Activated CD4-positive, alpha-beta memory T cell treated with anti-CD3 and anti-CD28 coated beads, Interleukin-2, amount 10 ng/mL, durations not matched to agents 7 days and 5 days (primary cell): ENCODE data around the gene PRKCA. TPM values are rescaled to one million over a fixed set of nuclear protein-coding genes. Genes with fewer than 3 reads are reported as not detected.

Source experiments
- CTCF ChIA-PET: fragments of 350-600 bp; sonication (Branson Sonifier 250); formaldehyde crosslinking; loops from one replicate; lab custom pipeline; 2021; ENCODE audit warnings: antibody characterized with exemption, inconsistent platforms; lab: Charles Lee
- POLR2A ChIA-PET: fragments of 350-600 bp; sonication (Branson Sonifier 250); formaldehyde crosslinking; loops from one replicate; lab custom pipeline; 2021; ENCODE audit warnings: antibody characterized with exemption; lab: Charles Lee
- DNase-seq: peaks from one replicate; pipeline ENCODE4 v3.0.0-alpha.2; 2020
- H3K27ac Mint-ChIP-seq: one replicate; pipeline ENCODE4 v1.8.0; 2021; ENCODE audit warnings: mild to moderate bottlenecking, mixed read lengths
- H3K27me3 Mint-ChIP-seq: one replicate; pipeline ENCODE4 v1.8.0; 2021; ENCODE audit warnings: mixed read lengths
- H3K36me3 Mint-ChIP-seq: one replicate; pipeline ENCODE4 v1.8.0; 2021; ENCODE audit warnings: low read depth, mixed read lengths
- H3K4me1 Mint-ChIP-seq: one replicate; pipeline ENCODE4 v1.8.0; 2021; ENCODE audit warnings: mixed read lengths
- H3K4me3 Mint-ChIP-seq: one replicate; pipeline ENCODE4 v1.8.0; 2021; ENCODE audit warnings: mild to moderate bottlenecking, mixed read lengths
- H3K9me3 Mint-ChIP-seq: one replicate; pipeline ENCODE4 v1.8.0; 2021; ENCODE audit warnings: mixed read lengths
- total RNA-seq, 2 experiments: library from RNA; stranded (reverse); gene quantifications; one replicate each; pipeline ENCODE4 v1.2.3, GENCODE V29; 2021

The PRKCA gene
- total RNA-seq, 2 experiments from 2014 or later: 57.6 to 61.3 TPM

DNA sequence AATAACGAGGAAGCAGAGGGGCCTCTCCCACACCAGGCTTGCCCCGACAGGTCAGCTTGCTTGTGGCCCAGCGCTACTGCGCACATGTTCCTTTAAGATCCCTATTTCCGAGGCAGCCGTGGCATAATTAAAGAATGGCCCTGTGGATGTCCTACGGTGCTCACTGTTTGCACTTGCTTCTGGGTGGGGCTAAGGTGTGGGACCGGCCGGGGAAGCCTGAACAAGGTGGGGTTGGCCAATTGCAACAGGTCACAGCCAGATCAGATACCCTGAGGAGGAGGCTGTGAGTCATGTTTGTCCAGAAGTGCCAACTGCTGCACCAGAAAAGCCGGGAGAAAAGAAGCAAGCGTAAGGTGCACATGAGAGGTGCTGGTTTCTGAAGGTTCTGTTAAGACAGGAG, 374.0 kb downstream of the PRKCA start:
- H3K36me3 Mint-ChIP-seq: peaks cover 31% of the 10 kb centered on the region
- no peak for DNase-seq
- no peaks in the 10 kb centered on the region for H3K27me3 Mint-ChIP-seq
- ChIA-PET POLR2A (interaction anchor here (1.2 kb wide), 1 partner anchor 21 kb away, joined by 3 read pairs; no protein-coding TSS in a partner anchor), CTCF (no interaction called here)
- H3K4me3 Mint-ChIP-seq: no peak overlapping the region
- no peak overlapping the region for H3K27ac Mint-ChIP-seq
- peaks cover 8% of the 10 kb centered on the region for H3K9me3 Mint-ChIP-seq
- peaks cover 54% of the 10 kb centered on the region for H3K4me1 Mint-ChIP-seq

DNA sequence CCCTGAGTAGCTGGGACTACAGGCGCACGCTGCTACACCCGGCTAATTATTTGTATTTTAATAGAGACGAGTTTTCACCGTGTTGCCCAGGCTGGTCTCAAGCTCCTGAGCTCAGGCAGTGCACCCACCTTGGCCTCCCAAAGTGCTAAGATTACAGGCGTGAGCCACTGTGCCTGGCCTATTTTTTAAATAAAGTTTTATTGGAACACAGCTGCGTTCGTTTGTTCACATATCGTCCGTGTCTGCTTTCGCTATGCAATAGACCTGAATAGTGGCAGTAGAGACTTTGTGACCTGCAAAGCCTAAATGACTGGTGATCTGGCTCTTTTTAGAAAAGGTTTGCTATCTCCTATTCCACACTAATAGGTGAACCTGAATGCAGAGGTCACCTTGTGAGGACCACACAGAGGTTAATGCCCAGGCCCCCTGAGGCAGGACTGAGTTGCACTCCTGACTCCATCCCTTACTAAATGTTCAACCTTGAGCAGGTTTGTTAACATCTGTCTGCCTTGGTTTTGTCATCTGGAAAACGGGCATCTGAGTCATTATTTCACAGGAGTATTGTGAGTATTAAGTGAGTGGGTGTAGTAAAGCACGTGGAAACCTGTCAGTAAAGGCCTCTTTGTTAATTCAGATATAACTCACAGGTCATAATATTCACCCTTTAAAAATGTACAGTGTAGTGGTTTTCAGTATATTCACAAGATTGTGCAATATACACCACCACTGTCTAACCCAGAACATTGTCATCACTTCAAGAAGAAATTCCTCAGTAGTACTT, 375.0 kb downstream of the PRKCA start:
- ChIA-PET CTCF (no interaction called here), POLR2A (no interaction called here)
- Mint-ChIP-seq H3K9me3 (peaks cover 8% of the 10 kb centered on the region), H3K27me3 (no peaks in the 10 kb centered on the region), H3K36me3 (peaks cover 32% of the 10 kb centered on the region), H3K4me3 (no peak overlapping the region), H3K27ac (no peak overlapping the region), H3K4me1 (peaks cover 47% of the 10 kb centered on the region)
- no peak for DNase-seq

DNA sequence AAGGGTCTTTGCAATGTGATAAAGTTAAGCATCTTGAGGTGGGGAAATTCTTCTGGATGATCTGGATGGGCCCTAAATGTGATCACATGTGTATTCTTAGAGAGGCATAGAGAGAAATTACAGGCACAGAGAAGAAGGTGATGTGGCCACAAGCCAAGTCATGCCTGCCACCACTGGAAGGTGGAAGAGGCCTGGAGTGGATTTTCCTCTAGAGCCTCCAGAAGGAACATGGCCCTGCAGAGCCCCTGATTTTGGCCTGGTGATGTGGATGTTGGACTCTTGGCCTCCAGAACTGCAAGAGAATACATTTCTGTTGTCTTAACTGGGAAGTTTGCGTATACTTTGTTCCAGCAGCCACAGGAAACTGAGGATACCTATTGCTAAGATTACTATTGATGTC, 375.6 kb downstream of the PRKCA start:
- no peak overlapping the region for H3K4me3 Mint-ChIP-seq
- no peaks in the 10 kb centered on the region for H3K27me3 Mint-ChIP-seq
- peaks cover 43% of the 10 kb centered on the region for H3K4me1 Mint-ChIP-seq
- POLR2A ChIA-PET: no interaction called here
- CTCF ChIA-PET: no interaction called here
- H3K27ac Mint-ChIP-seq: peak overlapping the region; percentile 21
- peaks cover 8% of the 10 kb centered on the region for H3K9me3 Mint-ChIP-seq
- peaks cover 33% of the 10 kb centered on the region for H3K36me3 Mint-ChIP-seq
- no peak for DNase-seq

DNA sequence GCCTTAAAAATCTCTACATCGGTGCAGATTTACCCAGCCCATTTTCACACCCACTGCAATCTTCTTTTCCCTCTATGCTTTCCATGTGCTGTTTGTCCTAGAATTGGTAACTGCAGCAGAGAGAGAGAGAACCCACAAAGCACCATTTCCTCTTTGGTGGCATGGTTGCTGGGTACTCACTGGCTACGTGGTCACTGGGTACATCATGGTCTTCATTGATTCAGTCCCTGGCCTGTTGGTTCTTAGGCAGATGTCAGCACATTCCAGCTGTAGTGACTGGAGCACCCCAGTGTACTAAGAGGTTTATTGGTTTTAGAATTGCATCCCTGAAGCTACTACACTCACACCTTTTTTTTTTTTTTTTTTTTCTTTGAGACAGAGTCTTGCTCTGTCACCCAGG, 376.4 kb downstream of the PRKCA start:
- POLR2A ChIA-PET: no interaction called here
- Mint-ChIP-seq H3K27me3 (no peaks in the 10 kb centered on the region), H3K27ac (peak overlapping the region; percentile 26)

DNA sequence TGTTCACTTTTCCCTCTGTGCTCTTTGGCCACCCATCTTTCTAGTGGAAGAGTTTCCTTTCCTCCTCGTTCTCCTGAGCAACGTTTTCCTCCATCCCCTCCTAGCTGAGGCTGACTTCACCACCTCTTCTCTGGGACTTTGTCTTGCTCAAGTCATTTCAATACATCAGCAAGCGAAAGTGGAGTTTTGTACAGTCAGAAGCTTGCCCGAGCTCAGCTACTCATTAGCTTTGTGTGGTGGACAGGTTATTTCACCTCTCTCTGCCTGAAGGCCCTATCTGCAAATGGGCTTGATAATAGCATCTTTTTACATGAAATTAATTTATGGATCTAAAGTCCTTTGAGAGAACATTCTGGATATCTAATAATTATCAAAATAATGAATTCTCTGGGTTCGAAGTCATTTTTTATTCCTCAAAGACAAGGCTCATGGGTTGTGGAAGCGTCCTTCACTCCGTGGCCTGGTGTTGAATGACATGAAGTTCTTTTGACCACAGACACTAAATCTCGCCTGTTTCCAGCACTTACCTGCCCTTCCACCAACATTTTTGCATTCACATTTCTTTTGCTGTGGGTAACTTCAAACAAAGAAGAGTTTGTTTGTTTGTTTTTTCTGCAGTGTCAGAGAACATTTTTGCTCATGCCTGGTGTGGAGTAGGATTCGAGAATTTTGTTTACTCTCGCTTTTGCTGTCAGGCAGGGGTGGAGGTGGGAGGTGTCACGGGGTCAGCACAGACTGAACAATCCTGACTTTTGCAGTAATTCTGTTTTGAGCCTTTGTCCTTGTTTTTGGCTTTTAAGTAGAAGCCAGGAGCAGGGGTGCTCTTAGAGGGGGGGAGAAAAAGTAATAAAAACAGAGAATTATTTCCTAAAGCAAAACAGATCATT, 377.5 kb downstream of the PRKCA start:
- H3K36me3 Mint-ChIP-seq: peaks cover 28% of the 10 kb centered on the region
- ChIA-PET POLR2A (no interaction called here), CTCF (interaction anchor here (0.6 kb wide), 1 partner anchor 155 kb away, joined by 3 read pairs; no protein-coding TSS in a partner anchor)
- no peak for DNase-seq
- no peak overlapping the region for H3K27ac Mint-ChIP-seq
- peaks cover 25% of the 10 kb centered on the region for H3K4me1 Mint-ChIP-seq
- no peaks in the 10 kb centered on the region for H3K27me3 Mint-ChIP-seq
- H3K4me3 Mint-ChIP-seq: no peak overlapping the region
- H3K9me3 Mint-ChIP-seq: peaks cover 8% of the 10 kb centered on the region

More for the DNA sequence above, 376.4 kb downstream of the PRKCA start:
- no peak overlapping the region for H3K4me3 Mint-ChIP-seq
- H3K9me3 Mint-ChIP-seq: peaks cover 8% of the 10 kb centered on the region
- H3K36me3 Mint-ChIP-seq: peaks cover 32% of the 10 kb centered on the region
- no peak for DNase-seq
- CTCF ChIA-PET: interaction anchor here (0.6 kb wide), 1 partner anchor 154 kb away, joined by 3 read pairs; no protein-coding TSS in a partner anchor
- peaks cover 35% of the 10 kb centered on the region for H3K4me1 Mint-ChIP-seq

DNA sequence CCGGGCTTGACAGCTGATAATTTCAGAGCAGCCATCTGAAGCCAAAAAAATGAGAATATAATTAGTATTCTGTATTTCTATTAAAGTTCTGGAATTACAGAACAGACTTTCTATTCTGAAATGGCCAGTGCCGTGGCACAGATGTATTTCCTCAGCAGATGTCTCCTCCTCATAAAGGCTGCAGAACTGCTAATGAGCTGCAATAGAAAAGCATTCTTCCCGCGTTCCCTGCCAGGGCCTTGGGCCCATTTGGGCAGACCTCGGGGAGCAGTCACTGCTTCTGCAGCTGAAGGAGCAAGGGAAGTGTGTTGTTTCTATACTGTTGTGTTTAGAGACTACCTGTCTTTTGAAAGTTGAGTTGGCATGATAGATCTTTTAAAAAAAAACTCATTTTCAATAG, 379.9 kb downstream of the PRKCA start:
- Mint-ChIP-seq H3K36me3 (peaks cover 27% of the 10 kb centered on the region), H3K4me1 (peaks cover 21% of the 10 kb centered on the region), H3K9me3 (peaks cover 8% of the 10 kb centered on the region), H3K4me3 (no peak overlapping the region), H3K27me3 (no peaks in the 10 kb centered on the region), H3K27ac (no peak overlapping the region)
- CTCF ChIA-PET: no interaction called here
- DNase-seq: peak; percentile 12
- POLR2A ChIA-PET: no interaction called here

DNA sequence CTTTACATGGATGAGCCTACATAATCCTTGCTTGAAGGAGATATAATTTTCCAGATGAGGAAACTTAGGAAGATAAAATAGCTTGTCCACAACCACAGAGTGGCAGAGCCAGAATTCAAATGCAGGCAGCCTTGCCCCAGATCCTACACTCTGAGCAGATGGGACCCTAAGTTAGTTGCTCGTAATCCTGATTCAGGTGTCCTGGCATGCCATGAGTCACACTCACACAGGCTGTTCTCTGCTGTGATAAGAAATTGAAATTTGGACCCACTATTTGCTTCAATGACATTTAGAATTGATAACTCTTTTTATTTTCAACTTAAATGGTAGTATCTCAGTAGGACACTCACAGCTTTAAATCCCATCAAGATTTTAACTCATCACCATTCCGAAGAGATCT, 381.8 kb downstream of the PRKCA start:
- ChIA-PET POLR2A (no interaction called here), CTCF (no interaction called here)
- no peaks in the 10 kb centered on the region for H3K9me3 Mint-ChIP-seq
- peaks cover 29% of the 10 kb centered on the region for H3K36me3 Mint-ChIP-seq
- no peaks in the 10 kb centered on the region for H3K27me3 Mint-ChIP-seq
- no peak for DNase-seq
- peaks cover 8% of the 10 kb centered on the region for H3K4me1 Mint-ChIP-seq
- H3K27ac Mint-ChIP-seq: no peak overlapping the region
- H3K4me3 Mint-ChIP-seq: no peak overlapping the region

DNA sequence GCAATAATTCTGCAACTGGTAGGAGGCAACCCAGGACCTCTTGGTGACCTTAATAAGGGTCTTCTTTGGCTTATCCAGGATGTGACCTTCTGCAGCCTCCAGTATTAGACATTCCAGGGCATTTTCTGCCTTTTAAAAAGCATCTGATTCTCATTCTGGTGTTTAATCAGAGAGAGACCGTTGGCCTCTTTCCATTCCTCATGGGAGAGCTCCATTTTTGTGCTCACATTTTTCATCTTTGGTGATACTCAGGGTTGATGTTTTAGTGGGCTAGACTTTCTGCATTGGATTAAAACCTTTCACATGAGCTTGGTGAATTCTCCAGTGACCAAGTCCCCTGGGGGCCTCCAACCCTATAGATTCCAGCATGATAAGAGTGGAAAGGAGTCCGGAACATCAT, 382.3 kb downstream of the PRKCA start:
- H3K36me3 Mint-ChIP-seq: peaks cover 29% of the 10 kb centered on the region
- peak; percentile 2 for DNase-seq
- POLR2A ChIA-PET: no interaction called here
- no peaks in the 10 kb centered on the region for H3K9me3 Mint-ChIP-seq
- no peak overlapping the region for H3K4me3 Mint-ChIP-seq
- H3K4me1 Mint-ChIP-seq: peaks cover 5% of the 10 kb centered on the region
- CTCF ChIA-PET: no interaction called here
- H3K27me3 Mint-ChIP-seq: no peaks in the 10 kb centered on the region
- H3K27ac Mint-ChIP-seq: no peak overlapping the region

DNA sequence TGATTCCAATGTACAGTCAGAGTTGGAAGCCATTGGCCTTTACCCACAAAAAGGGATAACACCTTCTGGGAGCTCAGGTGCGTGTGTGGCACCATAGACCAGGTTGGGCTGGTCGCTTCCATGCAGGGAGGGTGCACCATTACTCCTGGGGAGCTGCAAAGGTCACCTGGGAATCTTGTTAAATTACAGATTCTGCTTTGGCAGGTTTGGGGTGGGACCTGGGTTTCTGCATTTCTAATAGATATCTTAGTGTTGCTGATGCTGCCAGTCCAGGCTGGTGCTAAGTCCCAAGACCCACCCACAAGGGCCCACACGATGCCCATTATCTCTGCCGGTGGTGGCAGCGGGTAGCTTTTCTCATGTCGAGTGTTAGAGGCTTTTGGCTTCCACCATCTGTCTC, 384.2 kb downstream of the PRKCA start:
- H3K4me3 Mint-ChIP-seq: no peak overlapping the region
- H3K27me3 Mint-ChIP-seq: no peaks in the 10 kb centered on the region
- DNase-seq: peak; percentile 5
- ChIA-PET POLR2A (no interaction called here), CTCF (no interaction called here)
- H3K27ac Mint-ChIP-seq: no peak overlapping the region
- peaks cover 21% of the 10 kb centered on the region for H3K4me1 Mint-ChIP-seq
- peaks cover 42% of the 10 kb centered on the region for H3K36me3 Mint-ChIP-seq
- no peaks in the 10 kb centered on the region for H3K9me3 Mint-ChIP-seq

DNA sequence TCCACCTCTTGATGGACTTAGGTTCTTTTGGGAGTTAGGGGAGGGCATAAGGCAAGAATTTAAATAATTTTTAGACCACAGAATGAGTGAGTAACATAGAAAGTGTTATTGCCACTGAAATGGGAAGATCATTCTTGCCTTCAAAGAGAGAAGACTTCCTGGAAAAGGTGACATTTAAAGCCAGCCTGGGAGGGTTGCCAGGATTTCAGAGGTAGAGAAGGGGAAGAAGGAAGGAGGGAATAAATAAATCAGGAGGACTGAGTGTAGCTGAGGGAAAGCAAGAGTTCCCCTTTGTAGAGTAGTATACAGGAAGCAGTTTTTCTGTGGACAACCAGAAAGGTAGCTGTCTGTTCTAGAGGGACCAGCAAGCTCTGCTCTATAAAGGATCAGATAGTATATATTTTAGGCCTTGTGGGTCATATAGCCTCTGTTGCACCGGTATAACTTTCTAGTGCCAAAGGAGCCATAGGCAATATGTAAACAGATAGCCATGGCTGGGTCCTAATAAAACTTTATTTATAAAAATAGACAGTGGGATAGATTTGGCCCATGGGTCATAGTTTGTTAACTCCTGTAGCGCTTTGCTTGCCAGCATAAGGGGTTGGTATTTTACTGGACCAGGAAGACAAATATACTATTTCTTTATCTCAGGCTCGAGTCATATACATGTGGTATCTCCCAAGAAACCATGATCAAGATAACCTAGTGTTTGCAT, 385.3 kb downstream of the PRKCA start:
- H3K27me3 Mint-ChIP-seq: no peaks in the 10 kb centered on the region
- no peak for DNase-seq
- ChIA-PET POLR2A (interaction anchor here (1.0 kb wide), 1 partner anchor 18 kb away, joined by 3 read pairs; no protein-coding TSS in a partner anchor), CTCF (interaction anchor here (0.6 kb wide), 1 partner anchor 121 kb away, joined by 3 read pairs; no protein-coding TSS in a partner anchor)
- H3K4me3 Mint-ChIP-seq: no peak overlapping the region
- peaks cover 31% of the 10 kb centered on the region for H3K4me1 Mint-ChIP-seq
- no peaks in the 10 kb centered on the region for H3K9me3 Mint-ChIP-seq
- peaks cover 51% of the 10 kb centered on the region for H3K36me3 Mint-ChIP-seq
- no peak overlapping the region for H3K27ac Mint-ChIP-seq

DNA sequence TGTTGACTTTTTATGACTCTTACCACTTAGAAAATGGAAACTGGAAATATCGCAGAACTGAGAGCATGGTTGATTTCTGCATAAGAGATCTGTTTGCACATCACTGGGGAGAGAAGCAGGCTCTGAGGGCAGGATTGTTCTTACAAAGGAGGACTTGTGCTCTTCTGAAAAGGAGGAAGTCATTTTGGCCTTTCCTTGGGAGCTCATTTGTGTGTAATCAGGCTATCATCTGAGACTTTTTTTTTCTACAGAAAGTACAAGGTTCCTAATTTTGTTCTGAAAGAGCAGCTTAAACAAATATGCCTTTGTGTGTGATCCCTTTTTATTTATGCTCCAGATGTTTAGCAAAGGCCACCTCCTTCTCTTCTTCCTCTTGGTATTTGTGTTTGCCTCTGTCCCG, 386.8 kb downstream of the PRKCA start:
- H3K36me3 Mint-ChIP-seq: peaks cover 57% of the 10 kb centered on the region
- H3K27me3 Mint-ChIP-seq: no peaks in the 10 kb centered on the region
- POLR2A ChIA-PET: no interaction called here
- peaks cover 33% of the 10 kb centered on the region for H3K4me1 Mint-ChIP-seq
- CTCF ChIA-PET: no interaction called here
- H3K9me3 Mint-ChIP-seq: no peaks in the 10 kb centered on the region
- H3K27ac Mint-ChIP-seq: no peak overlapping the region
- no peak for DNase-seq
- H3K4me3 Mint-ChIP-seq: no peak overlapping the region

DNA sequence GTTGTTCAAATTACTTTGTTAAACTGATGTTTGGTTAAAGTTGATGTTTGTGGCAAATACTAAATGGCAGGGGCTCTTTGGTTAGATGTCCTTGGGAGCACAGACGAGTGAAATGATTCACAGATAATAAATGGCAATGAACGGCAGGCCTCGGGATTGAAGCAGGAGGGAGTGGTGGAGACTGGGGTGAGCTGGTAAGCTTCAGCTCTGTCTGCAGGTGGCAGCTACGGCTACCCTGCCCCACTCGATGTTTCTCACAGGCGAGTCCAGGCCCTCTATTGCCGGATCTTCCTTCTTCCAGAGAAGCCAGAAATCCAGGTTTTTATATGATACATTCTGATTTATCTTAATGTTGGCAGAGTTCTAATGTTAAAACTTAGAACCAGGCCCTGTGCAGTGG, 387.8 kb downstream of the PRKCA start:
- no peak overlapping the region for H3K27ac Mint-ChIP-seq

More for the DNA sequence above, 387.8 kb downstream of the PRKCA start:
- DNase-seq: peak; percentile 1
- peaks cover 34% of the 10 kb centered on the region for H3K4me1 Mint-ChIP-seq
- no peaks in the 10 kb centered on the region for H3K27me3 Mint-ChIP-seq
- H3K4me3 Mint-ChIP-seq: no peak overlapping the region
- H3K9me3 Mint-ChIP-seq: no peaks in the 10 kb centered on the region
- POLR2A ChIA-PET: no interaction called here
- peaks cover 65% of the 10 kb centered on the region for H3K36me3 Mint-ChIP-seq
- CTCF ChIA-PET: no interaction called here
